ENCODE results near the gene KIFC1. TPM values are rescaled to one million over a fixed set of nuclear protein-coding genes. Genes with fewer than 3 reads are reported as not detected.
"Not testable (repeated sequence)": the region's sequence is repeated elsewhere in the genome, so short reads cannot be mapped to it uniquely, and the experiment has no call there.

Gene KIFC1
- total RNA-seq (2021) (123 and 133 TPM in 2 replicates), Bru-seq, nascent RNA (percentile 90 among the genes with signal in this experiment), BruChase-seq, experiment 1, labeled RNA remaining after a 2-hour chase (percentile 93 among the genes with signal in this experiment), BruChase-seq, experiment 2, labeled RNA remaining after a 6-hour chase (percentile 91 among the genes with signal in this experiment)
- long read RNA-seq, transcript KIFC1-211 (11 exons, 2,706 nt): major isoform, 35 of 74 reads
- long read RNA-seq, partial matches to known transcripts: 28 of 74 reads
- long read RNA-seq, other reads (novel, unspliced or antisense): 11 of 74 reads

GRCh38 chr6:33391278-33391921 lies at the start of gene KIFC1:
KIFC1 (plus strand) TSS chr6:33391823; CDS start chr6:33391986, 163 bp downstream.
- BruUV-seq (replicated peaks): no TSS peak
- H3K4me1 ChIP-seq (ENCODE audit: insufficient read depth, low read length, poor library complexity, severe bottlenecking): peaks cover 19% of the 10 kb centered on the region
- no peaks in the 10 kb centered on the region for H3K27me3 ChIP-seq (replicated peaks; ENCODE audit: insufficient read depth, low read depth, low read length, poor library complexity)
- TF ChIP-seq EZH2 (IDR thresholded peaks at IDR 0.05; ENCODE audit: borderline replicate concordance, low read depth, low read length, poor library complexity, severe bottlenecking): no peak
- peak; percentile 99 for TF ChIP-seq CTCF (conservative IDR thresholded peaks at IDR 0.05; ENCODE audit: low read depth, low read length)
- intact Hi-C loops (cut with micrococcal nuclease; ENCODE audit: unreplicated experiment): loop anchor here (2.0 to 10.0 kb wide), 3 partner anchors 35 to 187 kb away; partner anchors contain the start of genes HSD17B8, RING1, RXRB and SLC39A7
- ChIA-PET CTCF (interaction anchor here (0.9 kb wide), 1 partner anchor 34 kb away, joined by 5 read pairs; no protein-coding TSS in a partner anchor), POLR2A (ENCODE audit: low non-redundant PET) (no interaction called here)
- peak; percentile 100 for DNase-seq (ENCODE audit: low spot score)
- H3K9me3 ChIP-seq (ENCODE audit: low read depth, low read length, poor library complexity, severe bottlenecking): no peaks in the 10 kb centered on the region
- H3K36me3 ChIP-seq (ENCODE audit: insufficient read depth, low read length, poor library complexity, severe bottlenecking): peaks cover 14% of the 10 kb centered on the region
- peak within 1 kb of the TSS; percentile 98 for H3K27ac ChIP-seq (ENCODE audit: low read depth, low read length, poor library complexity, severe bottlenecking)
- peak within 1 kb of the TSS; percentile 98 for H3K4me3 ChIP-seq (ENCODE audit: low read depth, low read length, poor library complexity, severe bottlenecking)

GRCh38 chr6:33343606-33343952 lies 48.0 kb upstream of the KIFC1 start:
- CTCF ChIA-PET: interaction anchor here (0.7 kb wide), 1 partner anchor 463 kb away, joined by 8 read pairs; no protein-coding TSS in a partner anchor

GRCh38 chr6:33343953-33344611 lies 47.5 kb upstream of the KIFC1 start:
- H3K4me3 ChIP-seq (ENCODE audit: low read depth, low read length, poor library complexity, severe bottlenecking): no peak overlapping the region
- H3K36me3 ChIP-seq (ENCODE audit: insufficient read depth, low read length, poor library complexity, severe bottlenecking): no peaks in the 10 kb centered on the region
- ChIA-PET POLR2A (ENCODE audit: low non-redundant PET) (interaction anchor here (0.5 kb wide), 1 partner anchor 26 kb away, joined by 5 read pairs; no protein-coding TSS in a partner anchor), CTCF (interaction anchor here (0.7 to 0.8 kb wide), 2 partner anchors 38 to 462 kb away, joined by 3 to 8 read pairs; no protein-coding TSS in a partner anchor)
- H3K27me3 ChIP-seq (replicated peaks; ENCODE audit: insufficient read depth, low read depth, low read length, poor library complexity): no peaks in the 10 kb centered on the region
- no peak for TF ChIP-seq EZH2 (IDR thresholded peaks at IDR 0.05; ENCODE audit: borderline replicate concordance, low read depth, low read length, poor library complexity, severe bottlenecking)
- no peak for TF ChIP-seq CTCF (conservative IDR thresholded peaks at IDR 0.05; ENCODE audit: low read depth, low read length)
- H3K27ac ChIP-seq (ENCODE audit: low read depth, low read length, poor library complexity, severe bottlenecking): no peak overlapping the region
- no peak for DNase-seq (ENCODE audit: low spot score)
- H3K4me1 ChIP-seq (ENCODE audit: insufficient read depth, low read length, poor library complexity, severe bottlenecking): no peaks in the 10 kb centered on the region
- H3K9me3 ChIP-seq (ENCODE audit: low read depth, low read length, poor library complexity, severe bottlenecking): no peaks in the 10 kb centered on the region
- intact Hi-C loops (cut with micrococcal nuclease; ENCODE audit: unreplicated experiment): no loop called here
- no TSS peak for BruUV-seq (replicated peaks)

More at GRCh38 chr6:33343606-33343952, 48.0 kb upstream of the KIFC1 start:
- H3K4me1 ChIP-seq (ENCODE audit: insufficient read depth, low read length, poor library complexity, severe bottlenecking); H3K9me3 ChIP-seq (ENCODE audit: low read depth, low read length, poor library complexity, severe bottlenecking); DNase-seq (ENCODE audit: low spot score); BruUV-seq (replicated peaks); H3K36me3 ChIP-seq (ENCODE audit: insufficient read depth, low read length, poor library complexity, severe bottlenecking); H3K27me3 ChIP-seq (replicated peaks; ENCODE audit: insufficient read depth, low read depth, low read length, poor library complexity); POLR2A ChIA-PET (ENCODE audit: low non-redundant PET); H3K27ac ChIP-seq (ENCODE audit: low read depth, low read length, poor library complexity, severe bottlenecking); H3K4me3 ChIP-seq (ENCODE audit: low read depth, low read length, poor library complexity, severe bottlenecking); intact Hi-C loops (cut with micrococcal nuclease; ENCODE audit: unreplicated experiment): not testable (repeated sequence)
